GM21381 (cell line): ENCODE data around the gene GLDN.
"Not testable (repeated sequence)": the region's sequence is repeated elsewhere in the genome, so short reads cannot be mapped to it uniquely, and the experiment has no call there.

Source experiments
- ATAC-seq: cut with Tn5 transposase; IDR thresholded peaks from one replicate; pipeline ENCODE4 v1.9.1; 2021; ENCODE audit warnings: mild to moderate bottlenecking, moderate library complexity; ENCODE audit not compliant: unreplicated experiment

Gene GLDN

GRCh38 chr15:51386960-51387698, 45.7 kb downstream of the GLDN start:
- no peak for ATAC-seq

DNA sequence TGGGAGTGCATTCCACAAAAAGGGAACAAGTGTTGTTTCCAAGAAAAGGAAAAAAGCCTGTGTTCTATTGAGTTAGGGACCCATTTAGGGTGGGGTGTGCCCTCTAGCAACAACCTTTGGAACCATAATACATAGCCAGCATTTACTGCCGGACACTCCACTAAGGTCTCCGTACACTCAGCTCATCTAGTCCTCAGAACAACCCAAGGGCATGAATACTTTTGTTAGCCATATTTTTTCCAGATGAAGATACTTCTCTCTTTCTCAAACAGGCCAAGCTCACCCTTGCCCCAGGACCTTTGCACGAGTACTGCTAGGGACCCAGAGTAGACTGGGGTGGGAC, 46.2 kb downstream of the GLDN start:
- ATAC-seq: no peak

DNA sequence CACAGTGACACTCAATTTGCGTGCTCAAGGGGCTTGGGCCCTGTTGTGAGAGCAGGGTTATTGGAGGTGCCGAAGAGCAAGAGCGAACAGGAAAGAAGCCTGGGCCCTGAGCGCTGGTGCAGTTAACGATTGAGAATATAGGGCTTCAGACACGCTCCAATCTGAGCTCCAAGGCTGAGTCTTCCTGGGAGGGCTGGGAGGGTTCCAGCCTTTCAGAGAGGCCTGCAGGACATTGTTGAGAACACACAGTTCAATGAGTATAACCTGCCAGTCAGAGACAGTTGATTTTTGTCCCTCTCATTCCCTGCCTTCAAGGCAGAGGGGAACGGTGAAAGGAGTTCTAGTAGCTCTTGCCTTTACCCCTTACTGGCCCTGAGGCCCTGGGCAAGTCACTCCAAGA, 47.3 kb downstream of the GLDN start:
- ATAC-seq: no peak

GRCh38 chr15:51390241-51390965, 48.9 kb downstream of the GLDN start:
- no peak for ATAC-seq

GRCh38 chr15:51390966-51391422, 49.5 kb downstream of the GLDN start:
- no peak for ATAC-seq

DNA sequence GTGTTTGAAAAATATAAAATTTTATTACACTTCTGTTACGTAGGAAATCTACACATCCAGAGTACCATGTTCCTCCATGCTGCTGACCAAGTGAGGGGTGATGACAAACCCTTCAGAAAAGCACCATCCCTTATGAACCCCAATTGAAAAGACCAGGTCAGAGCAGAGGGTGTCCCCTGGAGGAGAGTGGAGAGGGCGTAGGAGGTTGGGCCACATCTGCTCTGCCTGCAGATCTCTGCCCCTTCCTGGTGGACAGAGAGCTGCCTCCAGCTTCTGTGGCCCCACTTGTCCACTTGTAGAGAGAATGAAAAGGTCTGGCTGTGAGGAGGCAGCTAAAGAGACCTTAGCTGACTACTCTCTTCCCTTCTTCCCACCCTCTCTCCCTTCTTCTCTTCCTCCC, 55.5 kb downstream of the GLDN start:
- no peak for ATAC-seq

GRCh38 chr15:51398626-51399025, 57.2 kb downstream of the GLDN start:
- ATAC-seq: no peak

- no peak for ATAC-seq
Observed at GRCh38 chr15:51401051-51401780, 59.8 kb downstream of the GLDN start.

GRCh38 chr15:51401872-51402517, 60.5 kb downstream of the GLDN start:
- ATAC-seq: no peak

DNA sequence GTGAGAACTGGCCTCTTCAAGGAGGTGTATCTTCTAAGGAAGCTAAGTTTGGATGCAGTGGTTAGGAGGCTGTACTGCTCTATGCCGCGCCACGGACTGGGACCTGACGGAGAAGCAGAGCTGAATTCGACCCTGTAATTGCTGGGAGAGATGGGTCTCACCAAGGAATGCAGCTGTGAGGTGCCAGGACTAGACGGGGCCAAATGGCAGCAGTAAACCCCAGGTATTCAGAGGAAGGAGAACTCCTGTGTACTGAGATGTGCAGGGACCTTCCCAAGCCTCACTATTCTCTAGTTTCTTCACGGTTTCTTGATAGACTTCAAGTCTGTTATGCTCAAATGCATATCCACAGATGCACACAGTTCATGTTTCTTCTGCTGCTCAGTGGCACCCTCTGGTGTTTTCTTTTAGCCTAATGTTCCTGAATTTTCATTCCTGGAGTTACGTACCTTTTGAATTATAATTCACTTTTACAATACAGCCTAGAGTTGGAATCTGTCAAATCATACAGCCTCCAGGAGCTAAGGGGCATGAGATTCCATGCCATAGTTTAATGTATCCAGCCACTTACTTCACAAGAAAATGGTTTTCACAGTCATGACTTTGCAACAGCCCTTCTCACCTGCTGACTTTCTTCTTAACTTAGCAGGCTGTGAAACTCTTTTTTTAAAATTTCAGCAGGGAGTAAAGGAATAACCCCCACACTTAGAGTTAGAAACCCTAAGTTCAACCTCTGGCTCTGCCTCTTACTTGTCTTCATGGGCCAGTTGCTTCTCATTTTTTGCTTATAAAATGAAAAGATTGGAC, 61.8 kb downstream of the GLDN start:
- ATAC-seq: no peak

DNA sequence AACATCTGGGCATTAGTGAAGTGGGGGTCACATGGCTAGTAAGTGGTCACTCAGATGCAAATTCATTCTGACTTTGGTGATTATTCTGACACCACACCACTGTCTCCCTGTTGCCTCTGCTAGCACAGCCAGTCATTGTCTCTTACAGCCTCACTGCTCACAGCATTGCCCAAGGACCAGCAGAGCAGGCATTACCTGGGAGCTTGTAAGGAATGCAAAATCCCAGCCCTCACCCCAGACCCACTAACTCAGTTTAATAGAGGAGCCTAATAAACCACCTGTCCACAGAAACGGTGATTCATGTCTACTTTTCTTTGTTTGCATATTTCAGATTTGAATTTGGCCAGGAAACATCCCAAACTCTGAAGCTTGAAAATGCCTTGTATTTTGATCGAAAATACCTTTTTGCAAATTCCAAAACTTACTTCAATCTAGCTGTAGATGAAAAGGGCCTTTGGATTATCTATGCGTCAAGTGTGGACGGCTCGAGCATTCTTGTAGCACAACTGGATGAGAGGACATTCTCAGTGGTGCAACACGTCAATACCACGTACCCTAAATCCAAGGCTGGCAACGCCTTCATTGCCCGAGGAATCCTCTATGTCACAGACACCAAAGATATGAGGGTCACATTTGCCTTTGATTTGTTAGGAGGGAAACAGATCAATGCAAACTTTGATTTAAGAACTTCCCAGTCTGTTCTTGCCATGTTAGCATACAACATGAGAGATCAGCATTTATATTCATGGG, 62.7 kb downstream of the GLDN start:
- no peak for ATAC-seq

- ATAC-seq: no peak
Observed at GRCh38 chr15:51405693-51406523, 64.5 kb downstream of the GLDN start.

GRCh38 chr15:51414256-51414860, 72.9 kb downstream of the GLDN start:
- ATAC-seq: no peak

GRCh38 chr15:51416129-51416528, 74.7 kb downstream of the GLDN start:
- ATAC-seq: no peak

- not testable (repeated sequence) for ATAC-seq
Observed at GRCh38 chr15:51423040-51423439, 81.6 kb downstream of the GLDN start.

GRCh38 chr15:51424780-51425179, 83.3 kb downstream of the GLDN start:
- no peak for ATAC-seq

DNA sequence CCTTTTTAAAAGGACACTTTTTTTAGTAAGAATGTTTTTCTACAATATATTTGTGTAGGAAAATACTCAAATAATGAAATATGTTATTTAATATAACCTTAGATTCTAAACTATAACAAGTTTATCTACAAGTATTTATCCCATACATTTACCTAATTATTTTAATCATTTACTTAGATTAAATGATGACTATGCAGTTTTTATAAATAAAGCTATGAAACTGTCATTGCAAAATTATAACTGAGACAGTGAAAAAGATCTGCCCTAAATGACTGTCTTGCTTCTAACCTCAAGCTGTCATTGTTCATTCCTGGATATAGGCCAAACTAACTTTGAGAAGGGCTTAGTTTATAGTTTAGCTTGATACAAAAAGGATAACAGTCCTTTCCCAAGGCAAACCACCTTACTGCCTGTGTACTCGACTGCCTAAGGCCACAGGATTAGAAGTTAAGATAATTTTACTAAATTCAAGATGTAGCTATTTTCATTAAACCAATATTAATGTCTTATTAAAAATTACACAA, 84.1 kb downstream of the GLDN start:
- ATAC-seq: no peak

DNA sequence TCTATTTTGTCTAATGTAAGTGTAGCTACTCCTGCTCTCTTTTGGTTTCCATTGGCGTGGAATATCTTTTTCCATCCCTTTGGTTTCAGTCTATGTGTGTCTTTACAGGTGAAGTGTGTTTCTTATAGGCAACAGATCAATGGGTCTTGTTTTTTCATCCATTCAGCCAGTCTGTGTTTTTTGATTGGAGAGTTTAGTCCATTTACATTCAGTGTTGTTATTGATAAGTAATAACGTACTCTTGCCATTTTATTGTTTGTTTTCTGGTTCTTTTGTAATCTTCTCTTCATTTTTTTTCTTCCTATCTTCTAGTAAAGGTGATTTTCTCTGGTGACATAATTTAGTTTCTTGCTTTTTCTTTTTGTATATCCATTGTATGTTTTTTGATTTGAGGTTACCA, 97.1 kb downstream of the GLDN start:
- ATAC-seq: no peak
